ENCODE data around the gene SLF1. TPM values are rescaled to one million over a fixed set of nuclear protein-coding genes. Genes with fewer than 3 reads are reported as not detected.

The SLF1 gene
- total and polyA plus RNA-seq, 2 of the 8 experiments (the other 6 are each of a cell fraction or from before 2014, with no cell fraction given), result 4.8 to 15.7 TPM

- 95% methylated on average over 2 of the region's 2 CpGs; no CpG with 5 or more reads in 1 of the 2 experiments for WGBS, 2 experiments (ENCODE audit: extremely low coverage in 1 of 2, insufficient coverage in 1 of 2, insufficient read length in 1 of 2, insufficient replicate concordance in 2 of 2, low coverage in 1 of 2, low lambda C conversion rate in 2 of 2, missing lambda C conversion rate in 1 of 2)
These were observed 81.1 kb downstream of the SLF1 start for GRCh38 chr5:94699562-94699961.

More at GRCh38 chr5:94699562-94699961, 81.1 kb downstream of the SLF1 start:
- H2BK12ac ChIP-seq (ENCODE audit: low read depth, low read length), result no peak overlapping the region
- H3K36me3 ChIP-seq (ENCODE audit: control insufficient read depth in 2 of 4, insufficient read depth in 4 of 4, low read length in 3 of 4), result peaks cover 0 to 18% (median 3%) of the 10 kb centered on the region in 4 experiments; a peak in 3 of 8 replicates
- H3K56ac ChIP-seq (replicated peaks; ENCODE audit: insufficient read length, low read depth, low read length), result no peak overlapping the region
- no peak overlapping the region for H2BK5ac ChIP-seq (ENCODE audit: low read depth, low read length)
- H3K9ac ChIP-seq (replicated peaks in 1 of 4; ENCODE audit: extremely low read depth in 1 of 4, low read depth in 3 of 4, low read length in 3 of 4), result no peak overlapping the region
- H3K4me2 ChIP-seq (ENCODE audit: insufficient read depth in 1 of 2, low read depth in 2 of 2, low read length in 2 of 2), result no peak overlapping the region
- H3K4me1 ChIP-seq (replicated peaks in 1 of 4; ENCODE audit: control insufficient read depth in 3 of 4, insufficient read depth in 4 of 4, low read length in 3 of 4), result no peaks in the 10 kb centered on the region
- no peaks in the 10 kb centered on the region for H3K23me2 ChIP-seq (ENCODE audit: low read depth, low read length)
- FAIRE-seq (no peak), DNase-seq (ENCODE audit: low read depth in 1 of 2, low spot score in 2 of 2) (no peak)
- no peak overlapping the region for H2AFZ ChIP-seq (ENCODE audit: low read length)
- no peak overlapping the region for H3K4me3 ChIP-seq (ENCODE audit: extremely low read depth in 1 of 4, insufficient read depth in 2 of 4, low read depth in 3 of 4, low read length in 4 of 4)
- H3K27ac ChIP-seq (ENCODE audit: low read depth, low read length), result no peak overlapping the region
- no peaks in the 10 kb centered on the region for H3K79me2 ChIP-seq (ENCODE audit: control insufficient read depth in 1 of 2, insufficient read depth in 2 of 2, low read length in 2 of 2)
- H2BK15ac ChIP-seq (ENCODE audit: low read length), result no peak overlapping the region
- no peak overlapping the region for H4K8ac ChIP-seq (ENCODE audit: extremely low read depth, insufficient read depth, low read length)
- H3K23ac ChIP-seq (ENCODE audit: insufficient read length), result no peak overlapping the region
- H3K4ac ChIP-seq (replicated peaks; ENCODE audit: insufficient read length, low read depth, low read length), result no peak overlapping the region
- H3K27me3 ChIP-seq (replicated peaks in 1 of 4; ENCODE audit: control insufficient read depth in 3 of 4, extremely low read depth in 1 of 4, insufficient read depth in 3 of 4, low read length in 3 of 4), result peaks cover 0 to 1% (median 0%) of the 10 kb centered on the region in 4 experiments; a peak in 1 of 7 replicates
- no peak overlapping the region for H2BK120ac ChIP-seq (replicated peaks; ENCODE audit: low read depth, low read length)
- H3K18ac ChIP-seq (ENCODE audit: extremely low read depth, low read length), result no peak overlapping the region
- H3K14ac ChIP-seq (ENCODE audit: insufficient read length), result no peak overlapping the region
- TF ChIP-seq SAP30 (IDR thresholded peaks at IDR 0.05; ENCODE audit: insufficient read depth, insufficient replicate concordance, low read length) (no peak), PHF8 (conservative IDR thresholded peaks at IDR 0.05; ENCODE audit: low read depth, low read length) (no peak), CBX5 (IDR thresholded peaks at IDR 0.05; ENCODE audit: low read depth, low read length) (no peak), CEBPB (IDR thresholded peaks at IDR 0.05; ENCODE audit: low read depth, low read length) (no peak), TEAD4 (IDR thresholded peaks at IDR 0.05; ENCODE audit: low read depth, low read length) (no peak), TAF7 (optimal IDR thresholded peaks at IDR 0.05; ENCODE audit: borderline replicate concordance, low read depth, low read length) (no peak), MAX (IDR thresholded peaks at IDR 0.05) (no peak)
- POLR2A ChIA-PET (ENCODE audit: partially characterized antibody), result no interaction called here
- H4K5ac ChIP-seq (ENCODE audit: insufficient read length, low read depth, low read length), result no peak overlapping the region
- no peaks in the 10 kb centered on the region for H3K79me1 ChIP-seq (ENCODE audit: low read depth, low read length)
- H2AK5ac ChIP-seq (ENCODE audit: low read depth, low read length), result no peak overlapping the region
- no peak overlapping the region for H2BK20ac ChIP-seq (ENCODE audit: low read length)
- no peak overlapping the region for H4K91ac ChIP-seq (replicated peaks; ENCODE audit: insufficient read length, low read length)
- no peaks in the 10 kb centered on the region for H4K20me1 ChIP-seq (replicated peaks in 1 of 2; ENCODE audit: control insufficient read depth in 1 of 2, insufficient read depth in 2 of 2, low read length in 2 of 2)
- H3K9me3 ChIP-seq (ENCODE audit: insufficient read depth in 2 of 2, low read depth in 1 of 2, low read length in 1 of 2), result 0 out of 4 replicates have a peak, but pooled peaks cover 0 to 2% of the 10 kb centered on the region in 2 experiments
- CTCF ChIA-PET (ENCODE audit: partially characterized antibody), result no interaction called here
